Gastroesophageal sphincter (tissue), 3 donors: ENCODE results near the gene OR5B2.

Source experiments
- CTCF ChIP-seq, 4 experiments: fragments of 200-600 bp in 2 of 4; fragments of 450-650 bp in 2 of 4; sonication (generic) in 1 of 4; IDR thresholded peaks; one replicate each; pipeline ENCODE4 v1.5.1; 2017 to 2019; ENCODE audit warnings: antibody characterized with exemption in 4 of 4, mild to moderate bottlenecking in 2 of 4, moderate library complexity in 2 of 4
- EP300 ChIP-seq: sonication (generic); formaldehyde crosslinking; IDR thresholded peaks from one replicate; pipeline ENCODE4 v1.6.1; 2017; ENCODE audit warnings: antibody characterized with exemption, mild to moderate bottlenecking
- POLR2A ChIP-seq, 2 donors: fragments of 450-650 bp; IDR thresholded peaks; one replicate each; pipeline ENCODE4 v1.6.1; 2017; ENCODE audit warnings: antibody characterized with exemption in 2 of 2, mild to moderate bottlenecking in 2 of 2, moderate library complexity in 1 of 2
- POLR2AphosphoS5 ChIP-seq: sonication (generic); formaldehyde crosslinking; IDR thresholded peaks from one replicate; pipeline ENCODE4 v1.6.1; 2017; ENCODE audit warnings: antibody characterized with exemption

GRCh38 chr11:58446294-58446693 lies 18.4 kb upstream of the OR5B2 start:
- TF ChIP-seq CTCF (IDR thresholded peaks at IDR 0.05) (no peak), EP300 (no peak), POLR2AphosphoS5 (no peak), POLR2A (IDR thresholded peaks at IDR 0.05) (no peak)
